Transverse colon (tissue), 4 donors: ENCODE data around the gene PAX1. TPM values are rescaled to one million over a fixed set of nuclear protein-coding genes. Genes with fewer than 3 reads are reported as not detected.

Experiments used
- DNase-seq: peaks from one replicate; pipeline ENCODE4 v3.0.0-alpha.2; 2019
- H3K27ac ChIP-seq, 4 donors: fragments of 200-600 bp; sonication (generic); 2 replicates each; pipeline ENCODE4 v1.5.1; 2016 to 2018; ENCODE audit warnings: inconsistent platforms in 4 of 4
- H3K27me3 ChIP-seq: fragments of 200-600 bp; sonication (generic); 2 replicates; pipeline ENCODE4 v1.5.1; 2017; ENCODE audit warnings: inconsistent platforms
- H3K36me3 ChIP-seq, 4 donors: fragments of 200-600 bp; sonication (generic); 2 replicates each; pipeline ENCODE4 v1.5.1; 2017 to 2019; ENCODE audit warnings: inconsistent platforms in 4 of 4
- H3K4me1 ChIP-seq, 4 donors: fragments of 200-600 bp; sonication (generic); 2 replicates each; pipeline ENCODE4 v1.5.1; 2017 to 2020; ENCODE audit warnings: inconsistent platforms in 4 of 4
- H3K4me3 ChIP-seq, 4 donors: fragments of 200-600 bp; sonication (generic); 1 replicate in 1 of 4; 2 replicates in 3 of 4; pipeline versions ENCODE4 v1.5.1 to v1.6.1; 2017 to 2019; ENCODE audit warnings: inconsistent platforms in 4 of 4
- H3K9me3 ChIP-seq, 2 donors: fragments of 200-600 bp; sonication (generic); 2 replicates each; pipeline ENCODE4 v1.5.1; 2017 to 2019; ENCODE audit warnings: inconsistent platforms in 2 of 2
- EP300 ChIP-seq: sonication (generic); formaldehyde crosslinking; IDR thresholded peaks from one replicate; pipeline ENCODE4 v1.6.1; 2017; ENCODE audit warnings: antibody characterized with exemption, low read depth
- POLR2A ChIP-seq: fragments of 450-650 bp; IDR thresholded peaks from one replicate; pipeline ENCODE4 v1.6.1; 2016; ENCODE audit warnings: antibody characterized with exemption, mild to moderate bottlenecking, moderate library complexity
- POLR2AphosphoS5 ChIP-seq, 3 donors: sonication (generic); formaldehyde crosslinking; IDR thresholded peaks; one replicate each; pipeline ENCODE4 v1.6.1; 2016; ENCODE audit warnings: antibody characterized with exemption in 3 of 3
- WGBS, 2 donors: methylation state at CpG; one replicate each; pipeline ENCODE4 v1.1.5; 2018; ENCODE audit warnings: low coverage in 1 of 2; 5-methylcytosine and 5-hydroxymethylcytosine counted together
- in situ Hi-C, 4 donors: fragments of 200-750 bp; cut with MboI; loops; one replicate each; pipeline versions ENCODE4 v1.15.0 to v1.15.1; 2017; ENCODE audit warnings: low sequenced_read_pairs in 3 of 4, low pct_ligation_motif_present in 1 of 4, low pct_unique_long_range_greater_than_20kb in 1 of 4
- intact Hi-C: fragments of 100-400 bp; cut with DNase I; formaldehyde crosslinking; loops from one replicate; pipeline ENCODE4 v1.15.1; 2023; ENCODE audit warnings: low total_unique reads
- small RNA-seq, 4 donors: library from RNA; depleted of rRNA; stranded (forward); fragments of <200 nt; gene quantifications; one replicate each; pipeline ENCODE3, GENCODE V24; 2016
- total RNA-seq, 4 donors: library from RNA; depleted of rRNA; stranded (reverse); fragments of >200 nt; gene quantifications; one replicate each; pipeline ENCODE4 v1.1.0, GENCODE V29; 2016
- TF ChIP-seq, protein P1 (sequence below), 5 experiments: fragments of 200-600 bp in 3 of 5; fragments of 450-650 bp in 2 of 5; sonication (generic) in 3 of 5; IDR thresholded peaks; 1 replicate in 2 of 5; 2 replicates in 3 of 5; pipeline ENCODE4 v1.5.1; 2016 to 2017; ENCODE audit warnings: antibody characterized with exemption in 5 of 5, inconsistent platforms in 3 of 5, mild to moderate bottlenecking in 2 of 5, moderate library complexity in 1 of 5

Gene PAX1
- total RNA-seq, 4 donors from 2014 or later, result not detected

- in situ Hi-C loops (no loop called here), intact Hi-C loops (no loop called here)
- H3K36me3 ChIP-seq, result no peaks in the 10 kb centered on the region
- no peak overlapping the region for H3K4me3 ChIP-seq
- WGBS, 2 donors, result 66 to 85% methylated on average over 2 of the region's 2 CpGs
- no peak overlapping the region for H3K27ac ChIP-seq
- H3K4me1 ChIP-seq, result no peaks in the 10 kb centered on the region
- no peaks in the 10 kb centered on the region for H3K9me3 ChIP-seq
- DNase-seq, result no peak
- TF ChIP-seq EP300 (no peak), POLR2AphosphoS5 (IDR thresholded peaks at IDR 0.05) (no peak), POLR2A (no peak)
- TF ChIP-seq, protein P1, sequence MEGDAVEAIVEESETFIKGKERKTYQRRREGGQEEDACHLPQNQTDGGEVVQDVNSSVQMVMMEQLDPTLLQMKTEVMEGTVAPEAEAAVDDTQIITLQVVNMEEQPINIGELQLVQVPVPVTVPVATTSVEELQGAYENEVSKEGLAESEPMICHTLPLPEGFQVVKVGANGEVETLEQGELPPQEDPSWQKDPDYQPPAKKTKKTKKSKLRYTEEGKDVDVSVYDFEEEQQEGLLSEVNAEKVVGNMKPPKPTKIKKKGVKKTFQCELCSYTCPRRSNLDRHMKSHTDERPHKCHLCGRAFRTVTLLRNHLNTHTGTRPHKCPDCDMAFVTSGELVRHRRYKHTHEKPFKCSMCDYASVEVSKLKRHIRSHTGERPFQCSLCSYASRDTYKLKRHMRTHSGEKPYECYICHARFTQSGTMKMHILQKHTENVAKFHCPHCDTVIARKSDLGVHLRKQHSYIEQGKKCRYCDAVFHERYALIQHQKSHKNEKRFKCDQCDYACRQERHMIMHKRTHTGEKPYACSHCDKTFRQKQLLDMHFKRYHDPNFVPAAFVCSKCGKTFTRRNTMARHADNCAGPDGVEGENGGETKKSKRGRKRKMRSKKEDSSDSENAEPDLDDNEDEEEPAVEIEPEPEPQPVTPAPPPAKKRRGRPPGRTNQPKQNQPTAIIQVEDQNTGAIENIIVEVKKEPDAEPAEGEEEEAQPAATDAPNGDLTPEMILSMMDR (IDR thresholded peaks at IDR 0.05), result no peak
- no peaks in the 10 kb centered on the region for H3K27me3 ChIP-seq
Measured at GRCh38 chr20:21762646-21763045, 57.2 kb downstream of the PAX1 start.

DNA sequence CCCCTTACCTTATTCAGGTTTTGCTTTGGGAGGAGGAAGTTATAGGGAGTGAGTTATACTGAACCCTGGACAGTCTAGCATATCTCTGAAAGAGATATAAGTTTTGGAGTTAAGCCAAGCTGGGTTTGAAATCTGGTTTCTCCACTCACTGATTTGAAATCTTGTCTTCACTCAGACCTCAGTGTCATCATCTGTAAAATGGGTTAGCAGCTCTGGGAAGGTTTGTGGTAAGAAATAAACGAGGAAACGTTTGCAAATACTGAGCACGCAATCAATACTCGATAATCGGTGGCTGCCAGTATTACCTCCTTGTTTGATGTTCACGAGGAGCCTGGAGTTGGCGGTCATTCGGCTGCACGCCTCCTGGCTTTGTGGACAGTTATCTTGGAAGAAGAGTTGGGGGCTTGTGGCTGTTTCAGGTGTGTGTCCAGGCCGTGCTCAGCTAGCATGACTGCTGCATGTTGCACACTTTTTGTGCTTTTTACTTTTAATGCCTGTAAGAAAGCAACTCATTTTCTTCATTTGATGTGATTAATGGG lies 61.8 kb downstream of the PAX1 start:
- no peaks in the 10 kb centered on the region for H3K36me3 ChIP-seq
- no peak for DNase-seq
- H3K9me3 ChIP-seq, result no peaks in the 10 kb centered on the region
- TF ChIP-seq POLR2A (no peak), EP300 (no peak), POLR2AphosphoS5 (IDR thresholded peaks at IDR 0.05) (no peak)
- TF ChIP-seq, protein P1 (IDR thresholded peaks at IDR 0.05), result no peak
- in situ Hi-C loops, result no loop called here
- H3K27me3 ChIP-seq, result no peaks in the 10 kb centered on the region
- no peak overlapping the region for H3K4me3 ChIP-seq
- intact Hi-C loops, result no loop called here
- H3K4me1 ChIP-seq, result no peaks in the 10 kb centered on the region
- no peak overlapping the region for H3K27ac ChIP-seq
- WGBS, 2 donors, result 71 to 84% methylated on average over 10 of the region's 10 CpGs

DNA sequence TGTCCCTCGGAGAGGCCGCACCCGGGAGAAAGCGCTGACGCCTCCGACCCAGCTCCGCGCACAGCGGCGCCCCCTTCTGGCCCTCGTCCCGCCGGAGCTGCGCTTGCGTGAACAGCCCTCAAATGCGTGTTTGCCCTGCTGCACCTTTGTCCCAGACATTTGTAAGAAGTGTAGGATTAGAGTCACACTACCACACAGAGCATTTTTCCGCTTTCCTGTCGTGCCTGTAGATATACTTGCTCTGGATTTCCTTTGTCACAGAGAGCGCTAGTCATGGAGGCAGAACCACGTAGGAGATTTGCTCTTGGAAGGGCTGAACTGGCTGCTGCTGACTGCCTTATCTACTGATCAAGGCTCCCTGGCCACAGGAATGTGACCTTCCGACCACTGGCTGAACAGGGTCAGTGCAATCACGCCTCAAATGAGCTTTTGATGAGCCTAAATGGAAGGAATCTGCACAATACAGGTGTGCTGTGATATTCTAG lies 62.3 kb downstream of the PAX1 start:
- TF ChIP-seq POLR2AphosphoS5 (IDR thresholded peaks at IDR 0.05), result no peak
- TF ChIP-seq, protein P1 (IDR thresholded peaks at IDR 0.05), result no peak
- TF ChIP-seq EP300, result no peak
- TF ChIP-seq POLR2A, result no peak
- Histone ChIP-seq H3K4me3 (no peak overlapping the region), H3K4me1 (no peaks in the 10 kb centered on the region), H3K27me3 (no peaks in the 10 kb centered on the region), H3K9me3 (no peaks in the 10 kb centered on the region), H3K36me3 (no peaks in the 10 kb centered on the region), H3K27ac (no peak overlapping the region)
- WGBS, 2 donors, result 7 to 11% methylated on average over 11 to 22 of the region's 22 CpGs
- intact Hi-C loops (no loop called here), in situ Hi-C loops (no loop called here)
- no peak for DNase-seq

Small RNAs within 50 kb of the gene (small RNA-seq; reads per million reads assigned to genes)
- 0 reads per million in 4 donors for gene RPL41P1

Other genes with a start within 250 kb of the PAX1 start
- gene NKX2-2, start 191.6 kb upstream of the PAX1 start, total RNA-seq, result 1 to 10 TPM in 1 of 4 donors, under 1 TPM in 2, not detected in 1; 0.60 to 2.2 (median 0.82) TPM